B cell (primary cell): ENCODE measurements around the gene ARR3. TPM values are rescaled to one million over a fixed set of nuclear protein-coding genes. Genes with fewer than 3 reads are reported as not detected.

ENCODE experiments used
- ATAC-seq: fragments of 200-7000 bp; cut with Tn5 transposase; one replicate; pipeline ENCODE4 v1.10.0; 2021; ENCODE audit warnings: low read depth, mild to moderate bottlenecking, moderate number of reproducible peaks, moderate library complexity
- CTCF ChIA-PET: fragments of 350-600 bp; sonication (Branson Sonifier 250); formaldehyde crosslinking; loops from one replicate; lab custom pipeline; 2021; ENCODE audit warnings: antibody characterized with exemption, inconsistent platforms; lab: Charles Lee
- POLR2A ChIA-PET: fragments of 350-600 bp; sonication (Branson Sonifier 250); formaldehyde crosslinking; loops from one replicate; lab custom pipeline; 2021; ENCODE audit warnings: antibody characterized with exemption; lab: Charles Lee
- DNase-seq: peaks from one replicate; pipeline ENCODE4 v3.0.0; 2013
- H2AFZ ChIP-seq: 2 replicates; pipeline ENCODE4 v1.6.1; 2012; ENCODE audit warnings: mild to moderate bottlenecking, low read depth, low read length; ENCODE audit not compliant: insufficient read depth, poor library complexity, severe bottlenecking
- H3K27ac ChIP-seq, 2 donors: 1 replicate in 1 of 2; 2 replicates in 1 of 2; pipeline ENCODE4 v1.5.1; 2012 to 2013; ENCODE audit warnings: low read length in 2 of 2, mild to moderate bottlenecking in 2 of 2, moderate library complexity in 1 of 2
- H3K27me3 ChIP-seq, 4 experiments: fragments of 200-600 bp in 1 of 4; sonication (generic) in 1 of 4; replicated peaks in 1 of 4; 1 replicate in 2 of 4; 2 replicates in 2 of 4; pipeline versions ENCODE4 v1.6.1 to v1.7.0; 2013 to 2016; ENCODE audit warnings: low read length in 3 of 4, mild to moderate bottlenecking in 2 of 4, mixed read lengths in 1 of 4, moderate library complexity in 1 of 4; ENCODE audit not compliant: insufficient read depth in 4 of 4, control insufficient read depth in 3 of 4; ENCODE audit errors: control extremely low read depth in 1 of 4
- H3K36me3 ChIP-seq, 2 experiments: replicated peaks in 1 of 2; 1 replicate in 1 of 2; 2 replicates in 1 of 2; pipeline versions ENCODE4 v1.6.1 to v1.7.1; 2013; ENCODE audit warnings: low read length in 1 of 2; ENCODE audit not compliant: insufficient read depth in 2 of 2, control insufficient read depth in 1 of 2; ENCODE audit errors: control extremely low read depth in 1 of 2, extremely low read depth in 1 of 2
- H3K4me1 ChIP-seq, 2 donors: fragments of 200-600 bp in 1 of 2; sonication (generic) in 1 of 2; 1 replicate in 1 of 2; 2 replicates in 1 of 2; pipeline versions ENCODE4 v1.5.1 to v1.6.1; 2013 to 2017; ENCODE audit warnings: low read length in 2 of 2; ENCODE audit not compliant: control insufficient read depth in 2 of 2, insufficient read depth in 2 of 2
- H3K4me2 ChIP-seq: replicated peaks from 2 replicates; pipeline ENCODE3; 2012; ENCODE audit warnings: mild to moderate bottlenecking, low read depth, low read length; ENCODE audit not compliant: poor library complexity, severe bottlenecking
- H3K4me3 ChIP-seq, 5 experiments: fragments of 200-600 bp in 1 of 5; sonication (generic) in 1 of 5; 1 replicate in 3 of 5; 2 replicates in 2 of 5; pipeline versions ENCODE4 v1.5.1 to v1.7.0; 2011 to 2016; ENCODE audit warnings: low read length in 4 of 5, mild to moderate bottlenecking in 4 of 5, low read depth in 2 of 5, control low read depth in 1 of 5, moderate library complexity in 1 of 5; ENCODE audit not compliant: insufficient read depth in 1 of 5; ENCODE audit errors: control extremely low read depth in 1 of 5, extremely low read depth in 1 of 5
- H3K79me2 ChIP-seq: fragments of 200-600 bp; sonication (generic); one replicate; pipeline ENCODE4 v1.6.0; 2016; ENCODE audit warnings: low read length; ENCODE audit not compliant: control insufficient read depth, insufficient read depth
- H3K9ac ChIP-seq: fragments of 200-600 bp; sonication (generic); 2 replicates; pipeline ENCODE4 v1.6.1; 2017; ENCODE audit warnings: mild to moderate bottlenecking, low read length, moderate library complexity
- H3K9me3 ChIP-seq, 3 donors: one replicate each; pipeline versions ENCODE4 v1.6.1 to v1.7.1; 2013; ENCODE audit warnings: low read length in 2 of 3; ENCODE audit not compliant: control insufficient read depth in 2 of 3, insufficient read depth in 1 of 3; ENCODE audit errors: control extremely low read depth in 1 of 3
- H4K20me1 ChIP-seq: 2 replicates; pipeline ENCODE4 v1.6.0; 2012; ENCODE audit warnings: mild to moderate bottlenecking, low read length; ENCODE audit not compliant: insufficient read depth, control insufficient read depth, poor library complexity, severe bottlenecking
- H3K27ac Mint-ChIP-seq: one replicate; pipeline ENCODE4 v1.8.0; 2021; ENCODE audit warnings: mixed read lengths
- H3K27me3 Mint-ChIP-seq: one replicate; pipeline ENCODE4 v1.8.0; 2021; ENCODE audit warnings: mixed read lengths
- H3K4me1 Mint-ChIP-seq: one replicate; pipeline ENCODE4 v1.8.0; 2021; ENCODE audit warnings: mixed read lengths
- H3K4me3 Mint-ChIP-seq: one replicate; pipeline ENCODE4 v1.8.0; 2021; ENCODE audit warnings: mixed read lengths
- H3K9me3 Mint-ChIP-seq: one replicate; pipeline ENCODE4 v1.8.0; 2022; ENCODE audit warnings: mixed read lengths; ENCODE audit not compliant: insufficient read depth
- CTCF ChIP-seq: fragments of 200-600 bp; IDR thresholded peaks from one replicate; pipeline ENCODE4 v1.8.0; 2022; ENCODE audit warnings: antibody characterized with exemption, mild to moderate bottlenecking
- EZH2 ChIP-seq: IDR thresholded peaks from 2 replicates; pipeline ENCODE4 v1.6.1; 2012; ENCODE audit warnings: borderline replicate concordance, low read depth, mild to moderate bottlenecking, moderate library complexity, low read length; ENCODE audit not compliant: insufficient read depth, poor library complexity, severe bottlenecking
- WGBS: methylation state at CpG from one replicate; pipeline ENCODE4 v1.1.5; 2013; ENCODE audit warnings: missing lambda C conversion rate; ENCODE audit not compliant: insufficient coverage; 5-methylcytosine and 5-hydroxymethylcytosine counted together
- intact Hi-C: fragments of 100-400 bp; cut with micrococcal nuclease; formaldehyde crosslinking; loops from one replicate; pipeline ENCODE4 v1.10.0; 2022
- polyA minus RNA-seq: library from RNA; depleted of rRNA, polyadenylated mRNA; stranded (reverse); fragments of >200 nt; gene quantifications from 2 replicates; pipeline ENCODE4 v1.2.3, GENCODE V29; 2012
- polyA plus RNA-seq: library from polyadenylated mRNA; depleted of rRNA; stranded (reverse); fragments of >200 nt; gene quantifications from 2 replicates; pipeline ENCODE4 v1.2.3, GENCODE V29; 2012
- total RNA-seq, 2 donors: library from RNA; stranded (reverse); fragments of 120-200 nt in 1 of 2; gene quantifications; 1 replicate in 1 of 2; 2 replicates in 1 of 2; pipeline versions ENCODE4 v1.2.3 to v1.2.4, GENCODE V29; 2013 to 2022

ARR3 gene
- not detected in 2 replicates for total RNA-seq
- total RNA-seq (2013), result not detected
- polyA plus RNA-seq, result not detected in 2 replicates
- polyA minus RNA-seq, result not detected in 2 replicates

GRCh38 chrX:70268034-70268433 lies at the start of gene ARR3:
TSS of gene ARR3 (plus strand) at chrX:70268334. CDS start at chrX:70269386, 1,052 bp downstream.
- Histone ChIP-seq H3K4me2 (no peak within 1 kb of the TSS), H4K20me1 (no peaks in the 10 kb centered on the region), H3K4me3 (no peak within 1 kb of the TSS), H2AFZ (no peak within 1 kb of the TSS), H3K36me3 (no peaks in the 10 kb centered on the region), H3K9ac (no peak within 1 kb of the TSS), H3K27me3 (no peaks in the 10 kb centered on the region), H3K27ac (no peak within 1 kb of the TSS), H3K9me3 (no peaks in the 10 kb centered on the region), H3K4me1 (no peaks in the 10 kb centered on the region), H3K79me2 (no peaks in the 10 kb centered on the region)
- POLR2A ChIA-PET, result no interaction called here
- Mint-ChIP-seq H3K4me1 (no peaks in the 10 kb centered on the region), H3K27me3 (no peaks in the 10 kb centered on the region), H3K4me3 (no peak within 1 kb of the TSS), H3K27ac (no peak within 1 kb of the TSS), H3K9me3 (no peaks in the 10 kb centered on the region)
- TF ChIP-seq EZH2 (no peak), CTCF (no peak)
- no peak for ATAC-seq
- no peak for DNase-seq
- CTCF ChIA-PET, result no interaction called here
- intact Hi-C loops, result no loop called here

- no peak overlapping the region for H3K4me3 Mint-ChIP-seq
- no peak overlapping the region for H2AFZ ChIP-seq
Observed at GRCh38 chrX:70219938-70220764, 48.0 kb upstream of the ARR3 start.

More at GRCh38 chrX:70219938-70220764, 48.0 kb upstream of the ARR3 start:
- H3K4me1 ChIP-seq, result no peaks in the 10 kb centered on the region
- DNase-seq (no peak), ATAC-seq (no peak)
- H3K4me2 ChIP-seq, result no peak overlapping the region
- H4K20me1 ChIP-seq, result no peaks in the 10 kb centered on the region
- H3K79me2 ChIP-seq, result no peaks in the 10 kb centered on the region
- H3K36me3 ChIP-seq, result no peaks in the 10 kb centered on the region
- no peaks in the 10 kb centered on the region for H3K27me3 Mint-ChIP-seq
- intact Hi-C loops, result no loop called here
- H3K4me3 ChIP-seq, result no peak overlapping the region
- CTCF ChIA-PET, result no interaction called here
- H3K27me3 ChIP-seq, result no peaks in the 10 kb centered on the region
- no peaks in the 10 kb centered on the region for H3K9me3 ChIP-seq
- H3K9ac ChIP-seq, result no peak overlapping the region
- no peak overlapping the region for H3K27ac Mint-ChIP-seq
- no peaks in the 10 kb centered on the region for H3K9me3 Mint-ChIP-seq
- TF ChIP-seq EZH2, result no peak
- TF ChIP-seq CTCF, result no peak
- POLR2A ChIA-PET, result no interaction called here
- no CpG with 5 or more reads among the region's 5 CpGs for WGBS
- no peak overlapping the region for H3K27ac ChIP-seq
- H3K4me1 Mint-ChIP-seq, result no peaks in the 10 kb centered on the region
